Panc1 (cell line): ENCODE results near the gene HOXA10.

ENCODE experiments used
- CTCF ChIP-seq: fragments of 450-650 bp; IDR thresholded peaks from 2 replicates; pipeline ENCODE4 v1.5.1; 2017; ENCODE audit warnings: mild to moderate bottlenecking
- REST ChIP-seq, 2 experiments: IDR thresholded peaks; 2 replicates each; pipeline ENCODE4 v1.6.1; 2011 to 2012; ENCODE audit warnings: low read depth in 2 of 2, control low read depth in 1 of 2, low read length in 1 of 2, mild to moderate bottlenecking in 1 of 2, moderate library complexity in 1 of 2; ENCODE audit not compliant: insufficient read depth in 1 of 2
- SIN3A ChIP-seq: IDR thresholded peaks from 2 replicates; pipeline ENCODE4 v1.6.1; 2012; ENCODE audit warnings: low read depth, mild to moderate bottlenecking, low read length, moderate library complexity, borderline replicate concordance; ENCODE audit not compliant: insufficient read depth

- TF ChIP-seq CTCF (no peak), SIN3A (no peak), REST (IDR thresholded peaks at IDR 0.05; ENCODE audit: insufficient read depth in 1 of 2, low read depth in 2 of 2, low read length in 1 of 2) (no peak)
These were observed 17.9 kb upstream of the HOXA10 start for GRCh38 chr7:27191833-27192545.
